IMR-90 (cell line): ENCODE measurements around the gene MBD2. TPM values are rescaled to one million over a fixed set of nuclear protein-coding genes. Genes with fewer than 3 reads are reported as not detected.

Experiments used
- ATAC-seq: fragments of 200-7000 bp; cut with Tn5 transposase; 2 replicates; pipeline ENCODE4 v1.9.1; 2020; ENCODE audit warnings: low read depth, mild to moderate bottlenecking, moderate library complexity
- BruUV-seq: library from RNA; stranded (reverse); fragments of 400-500 nt; replicated peaks from 2 replicates; lab custom pipeline; 2021; lab: Mats Ljungman, UMichigan
- CTCF ChIA-PET: fragments of 300-600 bp; formaldehyde crosslinking; extraction: SDS; loops from one replicate; lab custom pipeline; 2021; ENCODE audit warnings: antibody characterized with exemption; lab: Yijun Ruan, JAX
- POLR2A ChIA-PET: fragments of 300-600 bp; sonication (Branson Sonifier 250); formaldehyde crosslinking; loops from one replicate; lab custom pipeline; 2022; ENCODE audit warnings: antibody characterized with exemption; ENCODE audit not compliant: unreplicated experiment; lab: Charles Lee
- DNase-seq: peaks from one replicate; pipeline ENCODE4 v3.0.0; 2013
- H2AFZ ChIP-seq: replicated peaks from 2 replicates; pipeline ENCODE3; 2013; ENCODE audit warnings: low read length, mild to moderate bottlenecking; ENCODE audit not compliant: poor library complexity
- H2AK5ac ChIP-seq: 2 replicates; pipeline ENCODE4 v1.6.1; 2013; ENCODE audit warnings: low read depth, low read length, inconsistent platforms
- H2AK9ac ChIP-seq: replicated peaks from 2 replicates; pipeline ENCODE3; 2013; ENCODE audit warnings: mild to moderate bottlenecking, low read depth, low read length, moderate library complexity; ENCODE audit not compliant: poor library complexity
- H2BK120ac ChIP-seq: 2 replicates; pipeline ENCODE4 v1.6.1; 2013; ENCODE audit warnings: low read depth, low read length, inconsistent platforms
- H2BK15ac ChIP-seq: 3 replicates; pipeline ENCODE4 v1.6.1; 2013; ENCODE audit warnings: low read depth, low read length, inconsistent platforms
- H2BK20ac ChIP-seq: 2 replicates; pipeline ENCODE4 v1.6.1; 2013; ENCODE audit warnings: low read depth, mild to moderate bottlenecking, inconsistent platforms, low read length, moderate library complexity
- H2BK5ac ChIP-seq: 2 replicates; pipeline ENCODE4 v1.6.1; 2013; ENCODE audit warnings: mild to moderate bottlenecking, low read depth, low read length, inconsistent platforms; ENCODE audit not compliant: poor library complexity, severe bottlenecking
- H3K14ac ChIP-seq: replicated peaks from 2 replicates; pipeline ENCODE4 v1.6.1; 2013; ENCODE audit warnings: low read depth, low read length, inconsistent platforms
- H3K18ac ChIP-seq: 2 replicates; pipeline ENCODE4 v1.6.1; 2013; ENCODE audit warnings: low read depth, low read length, control low read depth
- H3K23ac ChIP-seq: 2 replicates; pipeline ENCODE4 v1.6.1; 2013; ENCODE audit warnings: low read depth, low read length, inconsistent platforms
- H3K27ac ChIP-seq: 2 replicates; pipeline ENCODE4 v1.5.1; 2013; ENCODE audit warnings: mild to moderate bottlenecking, control low read depth, low read length; ENCODE audit not compliant: insufficient read depth
- H3K27me3 ChIP-seq: 2 replicates; pipeline ENCODE4 v1.6.1; 2013; ENCODE audit warnings: low read length; ENCODE audit not compliant: control insufficient read depth, insufficient read depth
- H3K36me3 ChIP-seq: 2 replicates; pipeline ENCODE4 v1.6.1; 2013; ENCODE audit warnings: low read length, mixed read lengths; ENCODE audit not compliant: control insufficient read depth, insufficient read depth
- H3K4ac ChIP-seq: 2 replicates; pipeline ENCODE4 v1.6.1; 2013; ENCODE audit warnings: low read depth, low read length, inconsistent platforms
- H3K4me1 ChIP-seq: 2 replicates; pipeline ENCODE4 v1.6.1; 2013; ENCODE audit warnings: low read length, mixed read lengths; ENCODE audit not compliant: control insufficient read depth, insufficient read depth
- H3K4me2 ChIP-seq: 2 replicates; pipeline ENCODE4 v1.6.1; 2013; ENCODE audit warnings: low read depth, mild to moderate bottlenecking, control low read depth, low read length, moderate library complexity
- H3K4me3 ChIP-seq: 2 replicates; pipeline ENCODE4 v1.5.1; 2013; ENCODE audit warnings: low read depth, mild to moderate bottlenecking, control low read depth, low read length, moderate library complexity; ENCODE audit not compliant: insufficient read depth
- H3K56ac ChIP-seq: 2 replicates; pipeline ENCODE4 v1.6.1; 2013; ENCODE audit warnings: low read length, inconsistent platforms; ENCODE audit not compliant: insufficient read depth; ENCODE audit errors: extremely low read depth
- H3K79me1 ChIP-seq, 2 experiments: 2 replicates each; pipeline ENCODE4 v1.6.1; 2013; ENCODE audit warnings: low read length in 2 of 2, inconsistent platforms in 1 of 2, low read depth in 1 of 2
- H3K9ac ChIP-seq: 2 replicates; pipeline ENCODE4 v1.6.1; 2013; ENCODE audit warnings: low read depth, low read length, control low read depth
- H3K9me1 ChIP-seq: 2 replicates; pipeline ENCODE4 v1.6.1; 2013; ENCODE audit warnings: low read length, inconsistent platforms; ENCODE audit not compliant: insufficient read depth
- H3K9me3 ChIP-seq: 2 replicates; pipeline ENCODE4 v1.6.1; 2013; ENCODE audit warnings: low read length; ENCODE audit not compliant: control insufficient read depth, insufficient read depth
- H4K20me1 ChIP-seq: 2 replicates; pipeline ENCODE4 v1.6.1; 2013; ENCODE audit warnings: low read length, inconsistent platforms; ENCODE audit not compliant: insufficient read depth
- H4K5ac ChIP-seq: 2 replicates; pipeline ENCODE4 v1.6.1; 2013; ENCODE audit warnings: mild to moderate bottlenecking, low read depth, low read length, control low read depth
- H4K8ac ChIP-seq, 2 experiments: 2 replicates each; pipeline ENCODE4 v1.6.1; 2013; ENCODE audit warnings: low read depth in 2 of 2, low read length in 2 of 2, control low read depth in 1 of 2, inconsistent platforms in 1 of 2
- H4K91ac ChIP-seq: 2 replicates; pipeline ENCODE4 v1.6.1; 2013; ENCODE audit warnings: low read depth, low read length, inconsistent platforms; ENCODE audit not compliant: insufficient read depth
- CHD1 ChIP-seq: IDR thresholded peaks from 2 replicates; pipeline ENCODE4 v1.6.1; 2012; ENCODE audit warnings: low read depth, low read length, improper control_type of control experiment
- FOS ChIP-seq: fragments of 150-350 bp; IDR thresholded peaks from 2 replicates; pipeline ENCODE4 v1.6.1; 2016; ENCODE audit warnings: low read depth, low read length
- MAFK ChIP-seq: IDR thresholded peaks from 2 replicates; pipeline ENCODE4 v1.6.1; 2012; ENCODE audit warnings: low read depth, low read length, improper control_type of control experiment
- MXI1 ChIP-seq: IDR thresholded peaks from 2 replicates; pipeline ENCODE4 v1.6.1; 2012; ENCODE audit warnings: low read depth, mild to moderate bottlenecking, low read length, moderate library complexity, borderline replicate concordance
- RFX5 ChIP-seq: IDR thresholded peaks from 2 replicates; pipeline ENCODE4 v1.8.0; 2012; ENCODE audit warnings: low read depth, mild to moderate bottlenecking, low read length, moderate library complexity
- WGBS, 2 experiments: methylation state at CpG; one replicate each; pipeline versions ENCODE4 v1.1.5 to v1.1.7; 2013; ENCODE audit warnings: missing lambda C conversion rate in 2 of 2; ENCODE audit not compliant: insufficient read length in 1 of 2; ENCODE audit errors: extremely low coverage in 2 of 2; 5-methylcytosine and 5-hydroxymethylcytosine counted together
- dilution Hi-C: fragments of 300-500 bp; cut with HindIII; formaldehyde crosslinking; loops from one replicate; pipeline ENCODE4 v1.14.3; 2018; ENCODE audit warnings: low sequenced_read_pairs; ENCODE audit not compliant: unreplicated experiment
- in situ Hi-C: fragments of 300-500 bp; cut with MboI; formaldehyde crosslinking; loops from 3 replicates; pipeline ENCODE4 v1.14.3; 2019; ENCODE audit warnings: low sequenced_read_pairs, inconsistent platforms, mixed read lengths
- intact Hi-C: fragments of 100-400 bp; cut with micrococcal nuclease; formaldehyde crosslinking; loops from 2 replicates; pipeline ENCODE4 v1.10.0; 2022
- polyA plus RNA-seq, 3 experiments: library from polyadenylated mRNA; depleted of rRNA; stranded (reverse); fragments of >200 nt; gene quantifications; 2 replicates each; pipeline ENCODE4 v1.2.3, GENCODE V29; 2012; ENCODE audit warnings: low replicate concordance in 1 of 3
- total RNA-seq: library from RNA; depleted of rRNA; stranded (reverse); fragments of >200 nt; gene quantifications from 2 replicates; pipeline ENCODE4 v1.2.3, GENCODE V29; 2012

Gene MBD2
- total and polyA plus RNA-seq, 2 of the 4 experiments (the other 2 are of a cell fraction): 9.7 to 29.5 TPM

- in situ Hi-C loops: no loop called here
- Histone ChIP-seq H2BK120ac (no peak overlapping the region), H3K79me1 (peaks cover 24 to 48% of the 10 kb centered on the region in 2 experiments), H2BK20ac (no peak overlapping the region), H3K18ac (no peak overlapping the region), H2AFZ (no peak overlapping the region), H4K91ac (no peak overlapping the region), H4K20me1 (peaks cover 18% of the 10 kb centered on the region; the same call in 1 of the 2 replicates), H4K8ac (no peak overlapping the region), H3K27me3 (no peaks in the 10 kb centered on the region), H3K27ac (no peak overlapping the region), H3K9me1 (peaks cover 5% of the 10 kb centered on the region; the same call in 1 of the 2 replicates), H3K14ac (no peak overlapping the region), H3K23ac (no peak overlapping the region; the same call in 1 of the 2 replicates), H2AK5ac (no peak overlapping the region), H2BK5ac (no peak overlapping the region), H2BK15ac (no peak overlapping the region), H3K9me3 (no peaks in the 10 kb centered on the region), H3K56ac (no peak overlapping the region), H3K9ac (no peak overlapping the region), H3K4ac (no peak overlapping the region), H3K4me3 (no peak overlapping the region), H3K4me1 (peaks cover 8% of the 10 kb centered on the region), H3K4me2 (no peak overlapping the region), H4K5ac (no peak overlapping the region), H3K36me3 (no peaks in the 10 kb centered on the region), H2AK9ac (no peak overlapping the region)
- intact Hi-C loops: no loop called here
- no peak for TF ChIP-seq MXI1
- TF ChIP-seq FOS: no peak
- no peak for TF ChIP-seq MAFK
- TF ChIP-seq CHD1: no peak
- TF ChIP-seq RFX5: no peak
- CTCF ChIA-PET: interaction anchor here (1.5 kb wide), 1 partner anchor 10 kb away, joined by 3 read pairs; no protein-coding TSS in a partner anchor
- BruUV-seq: no TSS peak
- DNase-seq: no peak
- dilution Hi-C loops: no loop called here
- no peak for ATAC-seq
- no CpG with 5 or more reads among the region's 1 CpG for WGBS, 2 experiments
- POLR2A ChIA-PET: no interaction called here
These were observed 50.4 kb downstream of the MBD2 start for GRCh38 chr18:54173980-54174630.
